SK-N-SH (cell line): ENCODE measurements around the gene PLEKHF1. TPM values are rescaled to one million over a fixed set of nuclear protein-coding genes. Genes with fewer than 3 reads are reported as not detected.
"Not testable (repeated sequence)": the region's sequence is repeated elsewhere in the genome, so short reads cannot be mapped to it uniquely, and the experiment has no call there.

Experiments used
- CTCF ChIA-PET: fragments of 300-600, 350-600 bp; formaldehyde crosslinking; extraction: SDS; loops from one replicate; lab custom pipeline; 2021; lab: Yijun Ruan, JAX
- POLR2A ChIA-PET: fragments of 350-600 bp; sonication (Branson Sonifier 250); formaldehyde crosslinking; extraction: SDS; loops from one replicate; lab custom pipeline; 2020; ENCODE audit warnings: antibody characterized with exemption, inconsistent platforms; lab: Yijun Ruan, JAX
- DNase-seq: peaks from one replicate; pipeline ENCODE4 v3.0.0; 2012
- H2AFZ ChIP-seq: fragments of 200-600 bp; sonication (generic); 2 replicates; pipeline ENCODE4 v1.8.1; 2016; ENCODE audit warnings: antibody characterized with exemption, mild to moderate bottlenecking, low read depth
- H3F3A ChIP-seq: fragments of 200-600 bp; sonication (generic); replicated peaks from 2 replicates; pipeline ENCODE3; 2016; ENCODE audit warnings: antibody characterized with exemption, mild to moderate bottlenecking; ENCODE audit not compliant: insufficient read depth
- H3K27ac ChIP-seq, 2 experiments: fragments of 200-500 bp in 1 of 2; fragments of 200-600 bp in 1 of 2; sonication (Bioruptor generic) in 1 of 2; sonication (generic), shearing (Covaris generic) in 1 of 2; 2 replicates each; pipeline versions ENCODE4 v1.5.1 to v1.6.1; 2014 to 2016; ENCODE audit warnings: low read depth in 2 of 2, inconsistent platforms in 1 of 2, low read length in 1 of 2, mild to moderate bottlenecking in 1 of 2, mixed read lengths in 1 of 2
- H3K27me3 ChIP-seq: fragments of 200-600 bp; sonication (generic), shearing (Covaris generic); 2 replicates; pipeline ENCODE4 v1.6.1; 2016; ENCODE audit warnings: mixed run types; ENCODE audit not compliant: insufficient read depth
- H3K36me3 ChIP-seq, 2 experiments: fragments of 200-500 bp in 1 of 2; fragments of 200-600 bp in 1 of 2; sonication (Bioruptor generic) in 1 of 2; sonication (generic) in 1 of 2; replicated peaks in 1 of 2; 2 replicates each; pipeline versions ENCODE3 to v1.5.1; 2014 to 2016; ENCODE audit warnings: low read length in 1 of 2, mild to moderate bottlenecking in 1 of 2; ENCODE audit not compliant: insufficient read depth in 2 of 2, control insufficient read depth in 1 of 2
- H3K4me1 ChIP-seq, 2 experiments: fragments of 200-500 bp in 1 of 2; fragments of 200-600 bp in 1 of 2; sonication (Bioruptor generic) in 1 of 2; sonication (generic), shearing (Covaris generic) in 1 of 2; 2 replicates each; pipeline versions ENCODE4 v1.5.1 to v1.6.1; 2014 to 2016; ENCODE audit warnings: low read depth in 1 of 2, low read length in 1 of 2, mixed run types in 1 of 2; ENCODE audit not compliant: insufficient read depth in 2 of 2, control insufficient read depth in 1 of 2
- H3K4me2 ChIP-seq: fragments of 200-600 bp; sonication (generic), shearing (Covaris generic); 2 replicates; pipeline ENCODE4 v1.6.1; 2017; ENCODE audit warnings: mixed run types
- H3K4me3 ChIP-seq, 2 experiments: fragments of 200-500 bp in 1 of 2; fragments of 200-600 bp in 1 of 2; sonication (Bioruptor generic) in 1 of 2; sonication (generic), shearing (Covaris generic) in 1 of 2; 2 replicates each; pipeline versions ENCODE4 v1.5.1 to v1.8.1; 2014 to 2016; ENCODE audit warnings: low read depth in 2 of 2, inconsistent platforms in 1 of 2, low read length in 1 of 2, mild to moderate bottlenecking in 1 of 2, mixed read lengths in 1 of 2, moderate library complexity in 1 of 2
- H3K79me2 ChIP-seq: fragments of 200-600 bp; sonication (generic); 2 replicates; pipeline ENCODE4 v1.8.1; 2017; ENCODE audit warnings: mild to moderate bottlenecking; ENCODE audit not compliant: insufficient read depth
- H3K9ac ChIP-seq: fragments of 200-600 bp; sonication (generic); 2 replicates; pipeline ENCODE4 v1.6.1; 2017; ENCODE audit warnings: mixed run types
- H3K9me2 ChIP-seq: fragments of 200-600 bp; sonication (generic); 2 replicates; pipeline ENCODE4 v1.6.1; 2017; ENCODE audit warnings: mixed run types
- H3K9me3 ChIP-seq: fragments of 200-600 bp; sonication (generic); 2 replicates; pipeline ENCODE4 v1.6.1; 2017; ENCODE audit warnings: mixed run types, mild to moderate bottlenecking, moderate library complexity
- H4K20me1 ChIP-seq: fragments of 200-600 bp; sonication (generic); 2 replicates; pipeline ENCODE4 v1.6.1; 2017; ENCODE audit warnings: mild to moderate bottlenecking, mixed run types; ENCODE audit not compliant: insufficient read depth
- CHD2 ChIP-seq: fragments of 150-350 bp; IDR thresholded peaks from 2 replicates; pipeline ENCODE4 v1.6.1; 2018; ENCODE audit warnings: low read length; ENCODE audit not compliant: partially characterized antibody
- CTCF ChIP-seq: fragments of 200-600 bp; sonication (generic); IDR thresholded peaks from 2 replicates; pipeline ENCODE4 v1.6.1; 2017; ENCODE audit warnings: antibody characterized with exemption, mild to moderate bottlenecking, moderate library complexity
- FOSL2 ChIP-seq: IDR thresholded peaks from 2 replicates; pipeline ENCODE4 v1.4.0; 2012; ENCODE audit warnings: low read depth, mild to moderate bottlenecking, moderate library complexity, borderline replicate concordance
- GABPA ChIP-seq: IDR thresholded peaks from 2 replicates; pipeline ENCODE4 v1.4.0; 2012; ENCODE audit warnings: low read depth, mild to moderate bottlenecking
- GATA2 ChIP-seq: sonication (generic); formaldehyde crosslinking; IDR thresholded peaks from 2 replicates; pipeline ENCODE4 v1.5.0; 2020; ENCODE audit warnings: mild to moderate bottlenecking, missing genetic modification reagents
- JUND ChIP-seq: IDR thresholded peaks from 2 replicates; pipeline ENCODE4 v1.4.0; 2012
- MAX ChIP-seq: IDR thresholded peaks from 2 replicates; pipeline ENCODE4 v1.4.0; 2012; ENCODE audit warnings: low read depth
- NRF1 ChIP-seq: IDR thresholded peaks from 2 replicates; pipeline ENCODE4 v1.6.1; 2012; ENCODE audit warnings: low read depth, mild to moderate bottlenecking, low read length
- POLR2AphosphoS5 ChIP-seq: IDR thresholded peaks from 2 replicates; pipeline ENCODE4 v1.6.1; 2012; ENCODE audit warnings: low read depth, low read length
- RCOR1 ChIP-seq: fragments of 150-350 bp; IDR thresholded peaks from 2 replicates; pipeline ENCODE4 v1.6.1; 2017; ENCODE audit warnings: antibody characterized with exemption, low read length
- REST ChIP-seq: IDR thresholded peaks from 2 replicates; pipeline ENCODE4 v1.6.1; 2012; ENCODE audit warnings: mild to moderate bottlenecking, low read depth, low read length, moderate library complexity
- RXRA ChIP-seq: IDR thresholded peaks from 2 replicates; pipeline ENCODE4 v1.4.0; 2012; ENCODE audit warnings: low read depth, mild to moderate bottlenecking, borderline replicate concordance
- WGBS: methylation state at CpG from one replicate; pipeline ENCODE4 v1.1.6; 2017; ENCODE audit warnings: low lambda C conversion rate; 5-methylcytosine and 5-hydroxymethylcytosine counted together
- polyA plus RNA-seq, 3 experiments: library from polyadenylated mRNA; depleted of rRNA; stranded (reverse); fragments of >200 nt; gene quantifications; 2 replicates each; pipeline ENCODE4 v1.2.3, GENCODE V29; 2012
- TF ChIP-seq, protein P1 (sequence below): fragments of 150-350 bp; IDR thresholded peaks from 2 replicates; pipeline ENCODE4 v1.6.1; 2017; ENCODE audit warnings: antibody characterized with exemption, low read length, low read depth, borderline replicate concordance

Gene PLEKHF1
- polyA plus RNA-seq, 1 of the 3 experiments (the other 2 are of a cell fraction), result 3.9 TPM

DNA sequence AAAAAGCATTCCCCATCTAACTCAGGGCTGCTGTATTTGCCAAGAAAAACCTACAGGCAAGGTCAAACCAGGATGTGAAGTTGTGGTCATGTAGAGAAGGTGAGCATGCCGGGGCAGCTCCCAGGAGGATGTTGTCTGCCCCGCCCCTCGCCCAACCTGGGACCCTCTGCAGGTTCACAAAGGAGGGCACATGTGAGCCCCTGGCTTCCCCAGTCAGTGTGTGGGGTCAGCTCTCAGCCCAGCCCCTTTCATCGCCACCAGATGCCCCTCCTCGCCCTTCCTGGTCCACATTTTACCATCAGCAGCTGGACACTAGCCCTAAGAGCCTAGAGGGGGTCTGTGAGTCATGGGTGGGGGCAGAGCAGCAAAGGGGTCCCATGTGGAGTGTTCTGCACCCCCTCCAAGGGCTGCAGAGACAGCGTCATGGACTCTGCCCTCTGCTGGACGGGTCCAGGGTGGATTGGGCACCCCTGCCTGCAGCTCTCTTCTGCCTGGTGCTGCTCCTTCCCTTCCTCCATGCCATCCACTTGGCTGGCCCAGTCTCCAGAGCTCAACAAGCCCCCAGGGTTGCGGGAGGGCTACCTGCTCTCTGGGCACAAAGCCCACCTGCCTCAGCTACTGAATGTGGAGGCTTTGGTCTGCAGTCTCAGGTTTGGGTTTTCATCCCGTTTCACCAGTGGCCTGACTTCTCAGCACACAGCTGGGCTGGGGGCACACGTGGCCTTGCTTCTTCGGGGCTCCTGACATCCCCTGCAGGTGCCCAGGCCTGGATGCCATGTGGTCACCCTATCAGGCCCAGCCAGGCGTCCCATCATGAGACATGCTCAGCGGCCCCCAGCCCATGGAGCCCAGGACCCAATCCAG is 3.7 kb downstream of the PLEKHF1 start:
- Histone ChIP-seq H3K36me3 (no peaks in the 10 kb centered on the region), H3F3A (no peaks in the 10 kb centered on the region), H4K20me1 (no peaks in the 10 kb centered on the region), H3K79me2 (peaks cover 4% of the 10 kb centered on the region; the same call in 1 of the 2 replicates), H3K27ac (no peak overlapping the region), H3K4me2 (no peak overlapping the region), H3K4me3 (no peak overlapping the region), H3K4me1 (peaks cover 7 to 19% of the 10 kb centered on the region in 2 experiments; a peak in 2 of 4 replicates), H3K9me3 (no peaks in the 10 kb centered on the region), H3K9me2 (no peaks in the 10 kb centered on the region), H3K9ac (no peak overlapping the region), H2AFZ (no peak overlapping the region), H3K27me3 (no peaks in the 10 kb centered on the region)
- DNase-seq, result no peak
- ChIA-PET POLR2A (interaction anchor here (1.1 kb wide), 1 partner anchor 10 kb away, joined by 3 read pairs; no protein-coding TSS in a partner anchor), CTCF (interaction anchor here (0.8 to 3.9 kb wide), 5 partner anchors 25 to 58 kb away, joined by 3 to 19 read pairs (median 4); no protein-coding TSS in a partner anchor)
- WGBS, result 85% methylated on average over 9 of the region's 13 CpGs
- TF ChIP-seq CTCF (peak; percentile 26; the same call in 1 of the 2 replicates), FOSL2 (no peak), JUND (no peak), REST (no peak), GATA2 (no peak), GABPA (no peak), POLR2AphosphoS5 (no peak)
- TF ChIP-seq, protein P1, sequence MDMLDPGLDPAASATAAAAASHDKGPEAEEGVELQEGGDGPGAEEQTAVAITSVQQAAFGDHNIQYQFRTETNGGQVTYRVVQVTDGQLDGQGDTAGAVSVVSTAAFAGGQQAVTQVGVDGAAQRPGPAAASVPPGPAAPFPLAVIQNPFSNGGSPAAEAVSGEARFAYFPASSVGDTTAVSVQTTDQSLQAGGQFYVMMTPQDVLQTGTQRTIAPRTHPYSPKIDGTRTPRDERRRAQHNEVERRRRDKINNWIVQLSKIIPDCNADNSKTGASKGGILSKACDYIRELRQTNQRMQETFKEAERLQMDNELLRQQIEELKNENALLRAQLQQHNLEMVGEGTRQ, result no peak

- ChIA-PET CTCF (no interaction called here), POLR2A (no interaction called here)
- Histone ChIP-seq H3K36me3 (peaks cover 0 to 7% of the 10 kb centered on the region in 2 experiments), H3K4me2 (no peak overlapping the region), H3K9ac (no peak overlapping the region), H3K4me3 (no peak overlapping the region), H3K4me1 (peaks cover 7 to 19% of the 10 kb centered on the region in 2 experiments; a peak in 2 of 4 replicates), H3K27ac (no peak overlapping the region), H3F3A (no peaks in the 10 kb centered on the region), H3K9me2 (no peaks in the 10 kb centered on the region), H2AFZ (no peak overlapping the region), H3K79me2 (peaks cover 4% of the 10 kb centered on the region; the same call in 1 of the 2 replicates), H3K27me3 (no peaks in the 10 kb centered on the region), H4K20me1 (no peaks in the 10 kb centered on the region), H3K9me3 (no peaks in the 10 kb centered on the region)
- TF ChIP-seq POLR2AphosphoS5 (no peak), CHD2 (no peak), MAX (no peak), JUND (no peak), NRF1 (no peak), RXRA (no peak), RCOR1 (no peak)
- 90% methylated on average over 5 of the region's 5 CpGs for WGBS
- DNase-seq, result no peak
Observed at GRCh38 chr19:29670255-29670654, 5.0 kb downstream of the PLEKHF1 start.

DNA sequence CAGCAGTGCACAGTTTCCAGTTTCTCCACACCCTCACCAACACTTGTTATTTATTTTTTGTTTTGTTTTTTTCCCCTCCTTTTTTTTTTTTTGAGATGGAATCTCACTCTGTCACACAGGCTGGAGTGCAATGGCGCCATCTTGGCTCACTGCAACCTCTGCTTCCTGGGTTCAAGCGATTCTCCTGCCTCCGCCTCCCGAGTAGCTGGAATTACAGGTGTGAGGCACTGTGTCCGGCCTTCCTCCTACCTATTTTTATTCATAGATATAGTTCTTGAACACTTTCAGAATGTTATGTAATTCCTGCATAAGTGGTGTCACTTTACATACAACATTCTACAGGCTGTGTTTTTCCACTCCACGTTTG is 5.7 kb downstream of the PLEKHF1 start:
- H3K4me2 ChIP-seq, DNase-seq, H3K9me2 ChIP-seq, H3F3A ChIP-seq, H4K20me1 ChIP-seq, H3K79me2 ChIP-seq, H3K27ac ChIP-seq, H3K9me3 ChIP-seq, H2AFZ ChIP-seq, H3K4me3 ChIP-seq, POLR2A ChIA-PET, H3K9ac ChIP-seq, H3K27me3 ChIP-seq, H3K36me3 ChIP-seq: not testable (repeated sequence)
- 96% methylated on average over 6 of the region's 6 CpGs for WGBS
- H3K4me1 ChIP-seq, result peaks cover 7 to 17% of the 10 kb centered on the region in 2 experiments; a peak in 2 of 4 replicates
- CTCF ChIA-PET, result interaction anchor here (2.6 to 3.2 kb wide), 2 partner anchors 23 to 46 kb away, joined by 6 to 11 read pairs; no protein-coding TSS in a partner anchor
